GM19468 (cell line): Measurements from ENCODE around the gene CLTRN.

Experiments
- ATAC-seq: cut with Tn5 transposase; IDR thresholded peaks from one replicate; pipeline ENCODE4 v1.9.1; 2021; ENCODE audit warnings: mild to moderate bottlenecking, moderate library complexity, moderate number of reproducible peaks; ENCODE audit not compliant: unreplicated experiment; ENCODE audit errors: extremely low read depth

The CLTRN gene

GRCh38 chrX:15594371-15594770 is 70.2 kb downstream of the CLTRN start:
- no peak for ATAC-seq

GRCh38 chrX:15579778-15580747 is 84.5 kb downstream of the CLTRN start:
- no peak for ATAC-seq
